Tibial nerve (tissue), 3 donors: ENCODE results near the gene NECAB3.

Source experiments
- POLR2A ChIP-seq, 2 donors: fragments of 450-650 bp; IDR thresholded peaks; one replicate each; pipeline ENCODE4 v1.6.1; 2017; ENCODE audit warnings: antibody characterized with exemption in 2 of 2, mild to moderate bottlenecking in 2 of 2, moderate library complexity in 2 of 2
- TF ChIP-seq, protein P1 (sequence below), 5 experiments: fragments of 200-600 bp in 3 of 5; fragments of 450-650 bp in 2 of 5; sonication (generic) in 3 of 5; IDR thresholded peaks; one replicate each; pipeline ENCODE4 v1.5.1; 2016 to 2019; ENCODE audit warnings: antibody characterized with exemption in 5 of 5, mild to moderate bottlenecking in 3 of 5, moderate library complexity in 2 of 5

GRCh38 chr20:33702861-33703260 lies 28.6 kb upstream of the NECAB3 start:
- TF ChIP-seq, protein P1, sequence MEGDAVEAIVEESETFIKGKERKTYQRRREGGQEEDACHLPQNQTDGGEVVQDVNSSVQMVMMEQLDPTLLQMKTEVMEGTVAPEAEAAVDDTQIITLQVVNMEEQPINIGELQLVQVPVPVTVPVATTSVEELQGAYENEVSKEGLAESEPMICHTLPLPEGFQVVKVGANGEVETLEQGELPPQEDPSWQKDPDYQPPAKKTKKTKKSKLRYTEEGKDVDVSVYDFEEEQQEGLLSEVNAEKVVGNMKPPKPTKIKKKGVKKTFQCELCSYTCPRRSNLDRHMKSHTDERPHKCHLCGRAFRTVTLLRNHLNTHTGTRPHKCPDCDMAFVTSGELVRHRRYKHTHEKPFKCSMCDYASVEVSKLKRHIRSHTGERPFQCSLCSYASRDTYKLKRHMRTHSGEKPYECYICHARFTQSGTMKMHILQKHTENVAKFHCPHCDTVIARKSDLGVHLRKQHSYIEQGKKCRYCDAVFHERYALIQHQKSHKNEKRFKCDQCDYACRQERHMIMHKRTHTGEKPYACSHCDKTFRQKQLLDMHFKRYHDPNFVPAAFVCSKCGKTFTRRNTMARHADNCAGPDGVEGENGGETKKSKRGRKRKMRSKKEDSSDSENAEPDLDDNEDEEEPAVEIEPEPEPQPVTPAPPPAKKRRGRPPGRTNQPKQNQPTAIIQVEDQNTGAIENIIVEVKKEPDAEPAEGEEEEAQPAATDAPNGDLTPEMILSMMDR (IDR thresholded peaks at IDR 0.05): no peak
- no peak for TF ChIP-seq POLR2A (IDR thresholded peaks at IDR 0.05)
